Measurements from ENCODE around the gene DDX41. TPM values are rescaled to one million over a fixed set of nuclear protein-coding genes. Genes with fewer than 3 reads are reported as not detected.
A peak's percentile ranks its signal among the peaks of the same experiment; 100 is the strongest.

Gene DDX41
- total RNA-seq, 2 experiments from 2014 or later: 169 to 224 TPM

GRCh38 chr5:177510567-177511053 is 6.2 kb downstream of the DDX41 start:
- BruUV-seq (replicated peaks): no TSS peak
- peak overlapping the region; percentile 100 for H3K4me2 ChIP-seq (ENCODE audit: low read length)
- POLR2A ChIA-PET: interaction anchor here (1.8 to 4.3 kb wide), 2 partner anchors 9 to 14 kb away, joined by 10 to 24 read pairs; partner anchors contain the start of gene PDLIM7
- H3K9me3 ChIP-seq (ENCODE audit: low read length): no peaks in the 10 kb centered on the region
- H3K27ac ChIP-seq (ENCODE audit: low read depth, low read length, poor library complexity, severe bottlenecking): peak overlapping the region; percentile 95
- peaks cover 44% of the 10 kb centered on the region for H3K79me2 ChIP-seq (ENCODE audit: insufficient read depth, low read depth, low read length)
- peak overlapping the region; percentile 77 for H3K4me3 ChIP-seq (ENCODE audit: low read depth, low read length, poor library complexity, severe bottlenecking)
- H3K9me2 ChIP-seq (ENCODE audit: insufficient read depth, low read length): no peaks in the 10 kb centered on the region
- peaks cover 92% of the 10 kb centered on the region for H3K36me3 ChIP-seq (ENCODE audit: insufficient read depth, low read length)
- H4K20me1 ChIP-seq (ENCODE audit: insufficient read depth, low read length): no peaks in the 10 kb centered on the region
- peak; percentile 88 for DNase-seq (ENCODE audit: low spot score)
- TF ChIP-seq, protein P1, sequence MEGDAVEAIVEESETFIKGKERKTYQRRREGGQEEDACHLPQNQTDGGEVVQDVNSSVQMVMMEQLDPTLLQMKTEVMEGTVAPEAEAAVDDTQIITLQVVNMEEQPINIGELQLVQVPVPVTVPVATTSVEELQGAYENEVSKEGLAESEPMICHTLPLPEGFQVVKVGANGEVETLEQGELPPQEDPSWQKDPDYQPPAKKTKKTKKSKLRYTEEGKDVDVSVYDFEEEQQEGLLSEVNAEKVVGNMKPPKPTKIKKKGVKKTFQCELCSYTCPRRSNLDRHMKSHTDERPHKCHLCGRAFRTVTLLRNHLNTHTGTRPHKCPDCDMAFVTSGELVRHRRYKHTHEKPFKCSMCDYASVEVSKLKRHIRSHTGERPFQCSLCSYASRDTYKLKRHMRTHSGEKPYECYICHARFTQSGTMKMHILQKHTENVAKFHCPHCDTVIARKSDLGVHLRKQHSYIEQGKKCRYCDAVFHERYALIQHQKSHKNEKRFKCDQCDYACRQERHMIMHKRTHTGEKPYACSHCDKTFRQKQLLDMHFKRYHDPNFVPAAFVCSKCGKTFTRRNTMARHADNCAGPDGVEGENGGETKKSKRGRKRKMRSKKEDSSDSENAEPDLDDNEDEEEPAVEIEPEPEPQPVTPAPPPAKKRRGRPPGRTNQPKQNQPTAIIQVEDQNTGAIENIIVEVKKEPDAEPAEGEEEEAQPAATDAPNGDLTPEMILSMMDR (conservative IDR thresholded peaks at IDR 0.05; ENCODE audit: low read length): peak; percentile 47; the same call in 1 of the 2 replicates
- no peak for TF ChIP-seq EZH2phosphoT487 (IDR thresholded peaks at IDR 0.05; ENCODE audit: borderline replicate concordance, low read depth, low read length)
- CTCF ChIA-PET (ENCODE audit: unreplicated experiment): interaction anchor here (0.9 to 1.4 kb wide), 3 partner anchors 11 to 121 kb away, joined by 3 to 4 read pairs (median 3); partner anchors contain the start of gene TMED9
- intact Hi-C loops (cut with micrococcal nuclease; ENCODE audit: unreplicated experiment): no loop called here
- H2AFZ ChIP-seq (ENCODE audit: low read length): no peak overlapping the region; the same call in 1 of the 2 replicates
- H3K4me1 ChIP-seq (ENCODE audit: insufficient read depth, low read length, poor library complexity, severe bottlenecking): peaks cover 57% of the 10 kb centered on the region

GRCh38 chr5:177509991-177510566 is 6.7 kb downstream of the DDX41 start:
- H3K4me2 ChIP-seq (ENCODE audit: low read length): peak overlapping the region; percentile 100
- H3K79me2 ChIP-seq (ENCODE audit: insufficient read depth, low read depth, low read length): peaks cover 39% of the 10 kb centered on the region
- peak; percentile 93 for DNase-seq (ENCODE audit: low spot score)
- H3K9me2 ChIP-seq (ENCODE audit: insufficient read depth, low read length): no peaks in the 10 kb centered on the region
- H2AFZ ChIP-seq (ENCODE audit: low read length): no peak overlapping the region; the same call in 1 of the 2 replicates
- peak overlapping the region; percentile 77 for H3K4me3 ChIP-seq (ENCODE audit: low read depth, low read length, poor library complexity, severe bottlenecking)
- H3K27ac ChIP-seq (ENCODE audit: low read depth, low read length, poor library complexity, severe bottlenecking): peak overlapping the region; percentile 95
- TF ChIP-seq EZH2phosphoT487 (IDR thresholded peaks at IDR 0.05; ENCODE audit: borderline replicate concordance, low read depth, low read length): no peak
- TF ChIP-seq, protein P1 (conservative IDR thresholded peaks at IDR 0.05; ENCODE audit: low read length): peak; percentile 74
- BruUV-seq (replicated peaks): TSS peak; percentile 14
- no peaks in the 10 kb centered on the region for H3K9me3 ChIP-seq (ENCODE audit: low read length)
- H4K20me1 ChIP-seq (ENCODE audit: insufficient read depth, low read length): no peaks in the 10 kb centered on the region
- H3K4me1 ChIP-seq (ENCODE audit: insufficient read depth, low read length, poor library complexity, severe bottlenecking): peaks cover 57% of the 10 kb centered on the region
- ChIA-PET POLR2A (interaction anchor here (0.6 to 4.3 kb wide), 5 partner anchors 8 to 165 kb away, joined by 3 to 24 read pairs (median 5); partner anchors contain the start of genes GRK6 and PDLIM7), CTCF (ENCODE audit: unreplicated experiment) (interaction anchor here (0.6 to 1.9 kb wide), 6 partner anchors 10 to 120 kb away, joined by 3 to 5 read pairs (median 4); partner anchors contain the start of gene TMED9)
- intact Hi-C loops (cut with micrococcal nuclease; ENCODE audit: unreplicated experiment): loop anchor here (2.0 to 10.0 kb wide), 4 partner anchors 45 to 605 kb away; partner anchors contain the start of genes FAM193B, MXD3, N4BP3 and TMED9
- peaks cover 91% of the 10 kb centered on the region for H3K36me3 ChIP-seq (ENCODE audit: insufficient read depth, low read length)
